ENCODE results near the gene PODXL2.

DNA sequence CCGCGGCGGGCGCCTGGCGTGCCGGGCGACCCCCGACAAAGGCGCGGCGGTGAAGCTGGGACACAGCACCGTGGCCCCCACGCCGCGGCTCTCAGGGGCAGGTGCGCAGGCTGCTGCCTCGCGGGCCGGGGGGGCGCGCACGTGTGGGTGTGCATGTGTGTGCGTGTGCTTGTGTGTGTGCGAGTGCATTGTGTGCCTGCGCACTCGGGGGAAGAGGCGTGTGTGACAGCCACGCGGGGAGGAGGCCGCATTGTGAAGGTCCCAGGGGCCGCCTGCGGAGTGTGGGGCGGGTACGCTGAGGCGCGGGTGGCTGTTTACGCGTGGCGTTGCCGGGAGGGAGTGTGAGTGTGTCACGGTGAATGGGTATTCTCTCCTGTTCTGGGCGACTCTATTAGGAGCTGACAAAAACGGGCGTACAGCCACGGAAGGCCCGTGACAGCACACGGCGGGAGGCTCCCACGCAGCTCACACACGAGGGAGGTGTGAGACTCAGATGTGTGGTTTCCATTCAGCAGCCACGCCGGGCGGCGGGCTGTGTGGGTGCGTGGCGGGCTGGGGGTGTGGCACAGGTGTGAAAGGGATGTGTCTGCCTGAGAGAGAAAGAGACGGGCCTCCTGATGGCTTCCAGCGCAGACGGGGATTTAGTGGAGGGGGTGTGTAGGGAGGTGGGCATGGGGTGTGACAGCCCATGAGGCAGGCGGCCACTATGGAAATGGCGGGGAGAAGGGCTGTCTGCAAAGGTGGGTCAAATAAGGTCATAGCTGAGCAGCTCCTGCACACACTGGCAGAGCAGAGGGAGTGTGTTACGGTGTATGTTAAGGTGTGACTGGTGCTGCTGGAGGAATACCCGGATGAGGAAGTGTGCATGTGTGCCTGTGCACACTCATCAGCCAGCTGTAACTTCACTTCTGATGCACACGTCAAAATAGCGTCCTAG lies 750 bp downstream of the PODXL2 start:
- TF ChIP-seq, protein P1, sequence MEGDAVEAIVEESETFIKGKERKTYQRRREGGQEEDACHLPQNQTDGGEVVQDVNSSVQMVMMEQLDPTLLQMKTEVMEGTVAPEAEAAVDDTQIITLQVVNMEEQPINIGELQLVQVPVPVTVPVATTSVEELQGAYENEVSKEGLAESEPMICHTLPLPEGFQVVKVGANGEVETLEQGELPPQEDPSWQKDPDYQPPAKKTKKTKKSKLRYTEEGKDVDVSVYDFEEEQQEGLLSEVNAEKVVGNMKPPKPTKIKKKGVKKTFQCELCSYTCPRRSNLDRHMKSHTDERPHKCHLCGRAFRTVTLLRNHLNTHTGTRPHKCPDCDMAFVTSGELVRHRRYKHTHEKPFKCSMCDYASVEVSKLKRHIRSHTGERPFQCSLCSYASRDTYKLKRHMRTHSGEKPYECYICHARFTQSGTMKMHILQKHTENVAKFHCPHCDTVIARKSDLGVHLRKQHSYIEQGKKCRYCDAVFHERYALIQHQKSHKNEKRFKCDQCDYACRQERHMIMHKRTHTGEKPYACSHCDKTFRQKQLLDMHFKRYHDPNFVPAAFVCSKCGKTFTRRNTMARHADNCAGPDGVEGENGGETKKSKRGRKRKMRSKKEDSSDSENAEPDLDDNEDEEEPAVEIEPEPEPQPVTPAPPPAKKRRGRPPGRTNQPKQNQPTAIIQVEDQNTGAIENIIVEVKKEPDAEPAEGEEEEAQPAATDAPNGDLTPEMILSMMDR (IDR thresholded peaks at IDR 0.05), result no peak
- TF ChIP-seq POLR2A (IDR thresholded peaks at IDR 0.05), result no peak

All from uterus (tissue), 2 donors.